Renal pelvis (tissue), 4 donors: ENCODE measurements around the gene VEGFA. TPM values are rescaled to one million over a fixed set of nuclear protein-coding genes. Genes with fewer than 3 reads are reported as not detected.

Experiments
- DNase-seq: peaks from one replicate; pipeline ENCODE4 v3.0.0-alpha.2; 2013
- polyA plus RNA-seq, 3 donors: library from polyadenylated mRNA; unstranded; fragments of 120-200 nt; gene quantifications; one replicate each; pipeline ENCODE4 v1.2.1, GENCODE V29; 2013; ENCODE audit not compliant: insufficient read length in 3 of 3

VEGFA gene
- polyA plus RNA-seq, 3 donors: 276 to 405 (median 349) TPM

DNA sequence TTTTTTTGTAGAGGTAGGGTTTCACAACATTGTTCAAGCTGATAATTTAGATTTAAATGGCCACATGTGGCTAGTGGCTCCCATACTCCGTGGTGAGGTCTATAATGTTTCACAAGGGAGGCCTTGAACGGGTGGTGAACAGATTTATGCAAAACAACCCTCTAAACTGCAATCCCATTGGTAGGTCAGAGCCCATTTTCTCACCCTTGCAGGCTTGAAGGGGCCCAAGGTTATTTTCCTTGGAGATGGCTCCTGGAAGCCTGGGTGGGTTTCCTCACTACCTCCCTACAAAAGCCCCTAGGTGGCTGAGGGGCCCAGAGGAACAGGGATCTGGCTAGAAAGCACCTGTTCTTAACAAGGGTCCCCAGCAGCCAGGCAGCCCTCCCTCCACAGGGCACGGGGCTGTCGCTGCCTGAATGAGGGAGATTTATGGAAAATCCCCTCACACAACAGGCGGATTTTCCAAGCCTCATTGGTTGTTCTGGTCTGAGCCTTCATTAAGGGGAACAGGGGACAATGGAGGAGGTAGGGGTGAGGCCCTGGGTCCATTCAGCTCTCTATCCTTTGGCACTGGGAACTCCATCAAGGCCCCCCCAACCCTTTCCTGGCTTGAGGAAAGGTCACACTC lies 64.6 kb downstream of the VEGFA start:
- no peak for DNase-seq

DNA sequence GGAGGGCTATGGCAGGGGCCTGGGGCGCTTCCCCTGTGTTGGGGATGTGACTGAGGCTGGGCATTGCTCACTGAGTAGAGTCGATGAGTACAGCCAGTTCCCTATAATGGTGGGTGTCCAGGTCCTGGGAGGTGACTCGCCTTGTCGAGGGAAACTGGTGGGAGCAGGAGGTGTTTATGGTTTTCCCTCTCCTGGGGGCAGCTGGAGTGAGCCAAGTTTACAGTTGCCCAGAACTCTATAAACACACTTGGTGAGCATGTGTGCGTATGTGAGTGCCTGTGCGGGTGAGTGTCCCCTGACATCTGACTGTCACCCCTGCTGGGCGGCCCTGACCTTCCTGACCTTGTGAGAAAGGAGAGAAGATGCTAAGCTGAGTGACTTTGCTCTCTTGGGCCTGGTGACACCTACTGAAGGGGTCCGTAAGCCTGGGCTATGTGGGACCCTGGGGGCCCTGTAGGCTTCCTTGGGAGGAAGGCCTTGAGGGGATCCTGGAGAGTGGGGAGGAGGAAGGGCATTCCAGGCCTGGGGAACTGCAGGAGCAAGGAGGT lies 65.9 kb downstream of the VEGFA start:
- DNase-seq: no peak

Other genes starting within 250 kb of the VEGFA start
- 10 to 100 TPM; 44.3 to 65.3 (median 60.6) TPM for gene XPO5, start 194.2 kb upstream of the VEGFA start, polyA plus RNA-seq
- gene POLH, start 194.0 kb upstream of the VEGFA start, polyA plus RNA-seq: 10 to 100 TPM; 18.6 to 29.0 (median 19.6) TPM
- gene GTPBP2, start 140.9 kb upstream of the VEGFA start, polyA plus RNA-seq: 10 to 100 TPM; 47.4 to 67.8 (median 65.4) TPM
- gene MAD2L1BP, start 134.4 kb upstream of the VEGFA start, polyA plus RNA-seq: 10 to 100 TPM; 25.9 to 30.3 (median 26.0) TPM
- gene RSPH9, start 125.2 kb upstream of the VEGFA start, polyA plus RNA-seq: 1 to 10 TPM; 1.6 to 1.9 (median 1.8) TPM
- gene MRPS18A, start 82.4 kb upstream of the VEGFA start, polyA plus RNA-seq: 10 to 100 TPM; 47.2 to 51.4 (median 50.9) TPM